Testis (tissue), 2 donors: Measurements from ENCODE around the gene PLEKHA1.

Source experiments
- POLR2A ChIP-seq: fragments of 450-650 bp; IDR thresholded peaks from one replicate; pipeline ENCODE4 v1.6.1; 2017; ENCODE audit warnings: antibody characterized with exemption, mild to moderate bottlenecking, moderate library complexity
- TF ChIP-seq, protein P1 (sequence below), 3 experiments: fragments of 450-650 bp in 2 of 3; fragments of 200-600 bp in 1 of 3; sonication (generic) in 1 of 3; IDR thresholded peaks; one replicate each; pipeline ENCODE4 v1.5.1; 2016 to 2019; ENCODE audit warnings: antibody characterized with exemption in 3 of 3, mild to moderate bottlenecking in 2 of 3, moderate library complexity in 1 of 3

DNA sequence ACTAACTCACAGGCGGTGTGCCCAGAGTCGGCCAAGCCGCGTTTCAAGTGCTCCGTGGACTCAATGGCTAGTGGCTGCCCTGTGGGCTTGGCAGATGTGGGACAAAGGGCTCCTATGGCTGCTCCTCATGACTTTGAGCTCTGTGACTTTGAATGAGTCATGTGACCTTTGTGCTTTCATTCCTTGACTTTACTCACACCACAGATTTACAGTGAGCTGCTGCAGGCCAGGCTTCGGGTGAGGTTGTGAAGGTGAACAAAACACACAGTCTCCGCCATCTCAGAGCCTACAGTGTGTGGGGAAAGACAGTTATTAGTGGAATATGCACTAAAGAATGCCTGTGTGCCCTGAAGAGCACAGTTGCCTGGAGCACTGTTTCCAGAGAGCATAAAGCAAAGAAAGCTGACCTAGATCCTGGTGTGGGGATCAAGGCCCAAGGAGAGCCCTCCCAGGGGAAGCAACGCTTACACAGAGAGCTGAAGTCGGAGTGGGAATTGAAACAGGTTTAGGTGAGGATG is 29.7 kb upstream of the PLEKHA1 start:
- TF ChIP-seq, protein P1, sequence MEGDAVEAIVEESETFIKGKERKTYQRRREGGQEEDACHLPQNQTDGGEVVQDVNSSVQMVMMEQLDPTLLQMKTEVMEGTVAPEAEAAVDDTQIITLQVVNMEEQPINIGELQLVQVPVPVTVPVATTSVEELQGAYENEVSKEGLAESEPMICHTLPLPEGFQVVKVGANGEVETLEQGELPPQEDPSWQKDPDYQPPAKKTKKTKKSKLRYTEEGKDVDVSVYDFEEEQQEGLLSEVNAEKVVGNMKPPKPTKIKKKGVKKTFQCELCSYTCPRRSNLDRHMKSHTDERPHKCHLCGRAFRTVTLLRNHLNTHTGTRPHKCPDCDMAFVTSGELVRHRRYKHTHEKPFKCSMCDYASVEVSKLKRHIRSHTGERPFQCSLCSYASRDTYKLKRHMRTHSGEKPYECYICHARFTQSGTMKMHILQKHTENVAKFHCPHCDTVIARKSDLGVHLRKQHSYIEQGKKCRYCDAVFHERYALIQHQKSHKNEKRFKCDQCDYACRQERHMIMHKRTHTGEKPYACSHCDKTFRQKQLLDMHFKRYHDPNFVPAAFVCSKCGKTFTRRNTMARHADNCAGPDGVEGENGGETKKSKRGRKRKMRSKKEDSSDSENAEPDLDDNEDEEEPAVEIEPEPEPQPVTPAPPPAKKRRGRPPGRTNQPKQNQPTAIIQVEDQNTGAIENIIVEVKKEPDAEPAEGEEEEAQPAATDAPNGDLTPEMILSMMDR (IDR thresholded peaks at IDR 0.05): no peak
- TF ChIP-seq POLR2A: no peak
